Body of pancreas (tissue), 4 donors: Measurements from ENCODE around the gene ENTHD1. TPM values are rescaled to one million over a fixed set of nuclear protein-coding genes. Genes with fewer than 3 reads are reported as not detected.
"Not testable (repeated sequence)": the region's sequence is repeated elsewhere in the genome, so short reads cannot be mapped to it uniquely, and the experiment has no call there.

ENCODE experiments used
- ATAC-seq: fragments of 150-250 bp; one replicate; pipeline ENCODE4 v1.9.1; 2016
- DNase-seq, 4 donors: peaks; one replicate each; pipeline ENCODE4 v3.0.0-alpha.2; 2019
- H3K27ac ChIP-seq, 4 donors: fragments of 200-600 bp; sonication (generic); 1 replicate in 3 of 4; 2 replicates in 1 of 4; pipeline versions ENCODE4 v1.5.1 to v1.6.1; 2016 to 2019; ENCODE audit warnings: mild to moderate bottlenecking in 1 of 4, mixed read lengths in 1 of 4, moderate library complexity in 1 of 4
- H3K27me3 ChIP-seq, 2 donors: fragments of 200-600 bp; sonication (generic); one replicate each; pipeline ENCODE4 v1.6.0; 2016; ENCODE audit warnings: mild to moderate bottlenecking in 1 of 2
- H3K36me3 ChIP-seq, 2 donors: fragments of 200-600 bp; sonication (generic); replicated peaks in 1 of 2; 2 replicates each; pipeline ENCODE4 v1.5.1; 2016; ENCODE audit warnings: low read depth in 2 of 2; ENCODE audit not compliant: insufficient read depth in 1 of 2
- H3K4me1 ChIP-seq: fragments of 200-600 bp; sonication (generic); one replicate; pipeline ENCODE4 v1.6.0; 2016
- H3K4me3 ChIP-seq, 2 donors: fragments of 200-600 bp; sonication (generic); 1 replicate in 1 of 2; 2 replicates in 1 of 2; pipeline ENCODE4 v1.5.1; 2016 to 2019
- H3K9me3 ChIP-seq, 3 donors: fragments of 200-600 bp; sonication (generic); 1 replicate in 2 of 3; 2 replicates in 1 of 3; pipeline ENCODE4 v1.5.1; 2016
- POLR2A ChIP-seq, 3 donors: fragments of 450-650 bp; IDR thresholded peaks; one replicate each; pipeline ENCODE4 v1.6.1; 2016; ENCODE audit warnings: antibody characterized with exemption in 3 of 3, mild to moderate bottlenecking in 2 of 3
- WGBS, 2 donors: methylation state at CpG; one replicate each; pipeline ENCODE4 v1.1.5; 2017; 5-methylcytosine and 5-hydroxymethylcytosine counted together
- intact Hi-C: fragments of 100-400 bp; cut with DNase I; formaldehyde crosslinking; loops from one replicate; pipeline ENCODE4 v1.15.1; 2023
- total RNA-seq, 2 donors: library from RNA; depleted of rRNA; stranded (reverse); fragments of >200 nt; gene quantifications; one replicate each; pipeline ENCODE4 v1.1.0, GENCODE V29; 2016
- TF ChIP-seq, protein P1 (sequence below), 7 experiments: fragments of 450-650 bp in 4 of 7; fragments of 200-600 bp in 3 of 7; sonication (generic) in 3 of 7; IDR thresholded peaks; one replicate each; pipeline ENCODE4 v1.5.1; 2016 to 2019; ENCODE audit warnings: antibody characterized with exemption in 7 of 7

The ENTHD1 gene
- total RNA-seq, 2 donors from 2014 or later = not detected

DNA sequence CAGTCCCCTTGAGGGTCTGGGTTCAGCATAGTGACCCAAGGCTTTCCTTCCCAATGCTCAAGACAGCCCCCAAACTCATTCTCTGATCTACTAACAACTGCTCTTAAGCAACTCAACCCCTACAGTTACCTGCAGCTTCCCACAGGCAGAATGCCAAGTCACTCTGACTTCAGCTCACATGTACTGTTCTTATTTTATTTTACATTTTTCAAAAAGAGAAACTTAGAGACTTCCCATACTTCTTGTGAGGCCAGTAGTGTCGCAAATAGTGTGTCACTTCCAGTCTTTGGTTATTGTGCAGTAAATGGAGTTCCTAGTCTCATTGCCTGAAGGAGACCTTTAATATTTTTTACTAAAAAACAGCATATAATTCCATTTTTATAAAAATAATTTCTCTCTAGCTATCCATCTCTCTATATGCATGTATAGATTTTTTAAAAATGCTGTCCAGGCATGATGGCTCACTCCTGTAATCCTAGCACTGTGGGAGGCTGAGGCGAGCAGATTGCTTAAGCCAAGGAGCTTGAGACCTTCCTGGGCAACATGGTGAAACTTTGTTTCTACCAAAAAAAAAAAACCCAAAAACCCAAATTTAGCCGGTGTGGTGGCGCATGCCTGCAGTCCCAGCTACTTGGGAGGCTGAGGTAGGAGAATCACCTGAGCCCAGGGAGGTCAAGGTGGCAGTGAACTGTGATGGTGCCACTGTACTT lies 41.8 kb downstream of the ENTHD1 start:
- no peak for ATAC-seq
- 79 to 91% methylated on average over 4 of the region's 4 CpGs for WGBS, 2 donors
- Histone ChIP-seq H3K36me3 (no peaks in the 10 kb centered on the region), H3K27me3 (no peaks in the 10 kb centered on the region), H3K9me3 (no peaks in the 10 kb centered on the region), H3K4me1 (no peaks in the 10 kb centered on the region), H3K27ac (no peak overlapping the region), H3K4me3 (no peak overlapping the region)
- DNase-seq = no peak
- TF ChIP-seq, protein P1, sequence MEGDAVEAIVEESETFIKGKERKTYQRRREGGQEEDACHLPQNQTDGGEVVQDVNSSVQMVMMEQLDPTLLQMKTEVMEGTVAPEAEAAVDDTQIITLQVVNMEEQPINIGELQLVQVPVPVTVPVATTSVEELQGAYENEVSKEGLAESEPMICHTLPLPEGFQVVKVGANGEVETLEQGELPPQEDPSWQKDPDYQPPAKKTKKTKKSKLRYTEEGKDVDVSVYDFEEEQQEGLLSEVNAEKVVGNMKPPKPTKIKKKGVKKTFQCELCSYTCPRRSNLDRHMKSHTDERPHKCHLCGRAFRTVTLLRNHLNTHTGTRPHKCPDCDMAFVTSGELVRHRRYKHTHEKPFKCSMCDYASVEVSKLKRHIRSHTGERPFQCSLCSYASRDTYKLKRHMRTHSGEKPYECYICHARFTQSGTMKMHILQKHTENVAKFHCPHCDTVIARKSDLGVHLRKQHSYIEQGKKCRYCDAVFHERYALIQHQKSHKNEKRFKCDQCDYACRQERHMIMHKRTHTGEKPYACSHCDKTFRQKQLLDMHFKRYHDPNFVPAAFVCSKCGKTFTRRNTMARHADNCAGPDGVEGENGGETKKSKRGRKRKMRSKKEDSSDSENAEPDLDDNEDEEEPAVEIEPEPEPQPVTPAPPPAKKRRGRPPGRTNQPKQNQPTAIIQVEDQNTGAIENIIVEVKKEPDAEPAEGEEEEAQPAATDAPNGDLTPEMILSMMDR (IDR thresholded peaks at IDR 0.05) = no peak
- no peak for TF ChIP-seq POLR2A (IDR thresholded peaks at IDR 0.05)
- intact Hi-C loops = no loop called here

DNA sequence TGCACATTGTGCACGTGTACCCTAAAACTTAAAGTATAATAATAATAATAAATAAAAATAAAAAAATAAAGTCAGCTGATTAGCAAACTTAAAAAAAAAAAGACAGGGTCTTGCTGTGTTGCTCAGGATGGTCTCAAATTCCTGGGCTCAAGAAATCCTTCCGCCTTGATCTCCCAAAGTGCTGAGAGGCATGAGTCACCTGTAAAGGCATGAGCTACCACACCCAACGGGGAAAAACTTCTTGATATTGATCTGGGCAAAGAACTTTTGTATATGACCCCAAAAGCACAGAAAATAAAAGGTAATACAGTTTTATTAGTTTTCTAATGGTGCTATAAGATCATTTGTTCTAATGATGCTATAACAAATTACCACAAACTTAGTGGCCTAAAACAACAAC lies 46.1 kb downstream of the ENTHD1 start:
- intact Hi-C loops = no loop called here
- Histone ChIP-seq H3K36me3 (no peaks in the 10 kb centered on the region), H3K4me1 (no peaks in the 10 kb centered on the region), H3K4me3 (no peak overlapping the region), H3K27me3 (no peaks in the 10 kb centered on the region), H3K27ac (no peak overlapping the region), H3K9me3 (no peaks in the 10 kb centered on the region)
- no peak for ATAC-seq
- TF ChIP-seq, protein P1 (IDR thresholded peaks at IDR 0.05) = no peak
- TF ChIP-seq POLR2A (IDR thresholded peaks at IDR 0.05) = no peak
- DNase-seq = no peak
- 81 to 88% methylated on average over 3 of the region's 3 CpGs for WGBS, 2 donors

DNA sequence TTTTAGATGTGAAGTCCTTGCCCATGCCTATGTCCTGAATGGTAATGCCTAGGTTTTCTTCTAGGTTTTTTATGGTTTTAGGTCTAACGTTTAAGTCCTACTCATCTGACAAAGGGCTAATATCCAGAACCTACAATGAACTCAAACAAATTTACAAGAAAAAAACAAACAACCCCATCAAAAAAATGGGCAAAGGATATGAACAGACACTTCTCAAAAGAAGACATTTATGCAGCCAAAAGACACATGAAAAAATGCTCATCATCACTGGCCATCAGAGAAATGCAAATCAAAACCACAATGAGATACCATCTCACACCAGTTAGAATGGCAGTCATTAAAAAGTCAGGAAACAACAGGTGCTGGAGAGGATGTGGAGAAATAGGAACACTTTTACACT lies 47.0 kb downstream of the ENTHD1 start:
- H3K27ac ChIP-seq, H3K4me1 ChIP-seq, H3K27me3 ChIP-seq, DNase-seq, H3K9me3 ChIP-seq, H3K4me3 ChIP-seq, H3K36me3 ChIP-seq, ATAC-seq, intact Hi-C loops: not testable (repeated sequence)
- WGBS, 2 donors = 50 to 65% methylated on average over 1 of the region's 1 CpG

DNA sequence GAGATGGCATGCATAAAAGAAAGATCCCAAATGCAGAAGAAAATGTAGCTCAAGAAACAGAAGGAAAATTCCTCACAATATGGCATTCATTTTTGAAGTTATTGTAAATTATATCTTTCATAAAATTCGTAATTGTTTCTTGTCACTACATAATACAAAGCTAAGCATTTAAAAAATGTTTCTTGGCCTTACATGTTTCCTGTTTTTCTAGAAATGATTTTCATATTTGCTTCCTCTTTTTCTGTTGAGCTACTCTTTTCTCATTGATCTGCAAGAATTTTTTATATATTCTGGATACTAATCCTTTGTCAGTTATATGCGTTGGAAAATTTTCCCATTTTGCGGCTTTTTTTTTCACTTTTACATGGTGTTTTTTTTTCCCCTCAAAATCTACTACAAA lies 48.0 kb downstream of the ENTHD1 start:
- DNase-seq = no peak
- H3K9me3 ChIP-seq = no peaks in the 10 kb centered on the region
- H3K27me3 ChIP-seq = no peaks in the 10 kb centered on the region
- H3K27ac ChIP-seq = no peak overlapping the region
- intact Hi-C loops = no loop called here
- ATAC-seq = no peak
- no peaks in the 10 kb centered on the region for H3K4me1 ChIP-seq
- TF ChIP-seq, protein P1 (IDR thresholded peaks at IDR 0.05) = no peak
- no peak for TF ChIP-seq POLR2A (IDR thresholded peaks at IDR 0.05)
- no peak overlapping the region for H3K4me3 ChIP-seq
- H3K36me3 ChIP-seq = no peaks in the 10 kb centered on the region
- 71 to 77% methylated on average over 3 of the region's 3 CpGs for WGBS, 2 donors

DNA sequence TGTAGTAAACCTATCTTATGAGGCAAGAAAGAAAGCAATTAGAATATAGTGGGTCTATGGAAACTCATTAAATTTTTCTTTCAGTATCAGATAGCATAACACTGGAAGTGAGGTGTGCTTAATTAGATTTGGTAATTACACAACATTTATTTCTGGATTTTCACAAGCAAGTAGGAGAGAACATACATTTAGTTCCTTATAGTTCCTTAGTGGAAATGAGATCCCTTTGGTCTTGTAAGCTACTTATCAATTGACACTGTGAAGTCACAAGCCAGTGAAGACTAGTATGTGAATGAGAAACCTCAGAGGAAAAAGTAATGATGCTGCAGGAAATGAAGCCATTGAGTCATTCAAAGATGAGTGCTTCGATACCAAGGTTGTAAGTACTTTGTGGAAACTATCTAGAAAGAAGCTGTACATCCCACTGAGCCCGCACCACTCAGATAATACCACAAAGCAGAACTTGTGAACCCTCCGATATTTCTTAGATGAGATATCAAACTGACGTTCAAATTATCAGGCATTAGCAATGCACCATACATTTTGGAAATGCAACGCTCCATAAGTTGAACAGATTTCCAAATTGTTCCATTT lies 53.5 kb downstream of the ENTHD1 start:
- H3K9me3 ChIP-seq = no peaks in the 10 kb centered on the region
- H3K4me1 ChIP-seq = no peaks in the 10 kb centered on the region
- H3K36me3 ChIP-seq = no peaks in the 10 kb centered on the region
- no peak overlapping the region for H3K4me3 ChIP-seq
- 81 to 88% methylated on average over 5 of the region's 5 CpGs for WGBS, 2 donors
- H3K27ac ChIP-seq = no peak overlapping the region
- ATAC-seq (no peak), DNase-seq (no peak)
- intact Hi-C loops = no loop called here
- H3K27me3 ChIP-seq = no peaks in the 10 kb centered on the region
- no peak for TF ChIP-seq POLR2A (IDR thresholded peaks at IDR 0.05)
- TF ChIP-seq, protein P1 (IDR thresholded peaks at IDR 0.05) = no peak
